GM21447 (cell line): ENCODE data around the gene AOX1.
A peak's percentile ranks its signal among the peaks of the same experiment; 100 is the strongest.
"Not testable (repeated sequence)": the region's sequence is repeated elsewhere in the genome, so short reads cannot be mapped to it uniquely, and the experiment has no call there.

ENCODE experiments used
- ATAC-seq: cut with Tn5 transposase; IDR thresholded peaks from one replicate; pipeline ENCODE4 v1.9.1; 2021; ENCODE audit not compliant: unreplicated experiment

Gene AOX1

GRCh38 chr2:200585730-200586643, at the start of gene AOX1:
Gene AOX1 (plus strand): TSS chr2:200586014. CDS start chr2:200586109, 95 bp downstream.
- ATAC-seq, result peak; percentile 42

GRCh38 chr2:200538139-200538538, 47.7 kb upstream of the AOX1 start:
- ATAC-seq, result no peak

GRCh38 chr2:200540793-200541192, 45.0 kb upstream of the AOX1 start:
- ATAC-seq, result no peak

GRCh38 chr2:200566596-200566995, 19.2 kb upstream of the AOX1 start:
- not testable (repeated sequence) for ATAC-seq

- ATAC-seq, result no peak
Observed at GRCh38 chr2:200567932-200568331, 17.9 kb upstream of the AOX1 start.

- ATAC-seq, result no peak
Observed at GRCh38 chr2:200575957-200576356, 9.9 kb upstream of the AOX1 start.

- no peak for ATAC-seq
Observed at GRCh38 chr2:200577027-200577426, 8.8 kb upstream of the AOX1 start.

GRCh38 chr2:200578778-200579177, 7.0 kb upstream of the AOX1 start:
- ATAC-seq, result no peak

GRCh38 chr2:200584639-200585038, 1.2 kb upstream of the AOX1 start:
- ATAC-seq, result no peak

- no peak for ATAC-seq
Observed at GRCh38 chr2:200585340-200585729, 479 bp upstream of the AOX1 start.

- ATAC-seq, result no peak
Observed at GRCh38 chr2:200586644-200586975, 796 bp downstream of the AOX1 start.

- ATAC-seq, result no peak
Observed at GRCh38 chr2:200587007-200587616, 1.3 kb downstream of the AOX1 start.

- ATAC-seq, result no peak
Observed at GRCh38 chr2:200588076-200588678, 2.4 kb downstream of the AOX1 start.

GRCh38 chr2:200590090-200590489, 4.3 kb downstream of the AOX1 start:
- no peak for ATAC-seq

- ATAC-seq, result no peak
Observed at GRCh38 chr2:200591308-200591707, 5.5 kb downstream of the AOX1 start.

- ATAC-seq, result no peak
Observed at GRCh38 chr2:200592406-200593075, 6.7 kb downstream of the AOX1 start.

- no peak for ATAC-seq
Observed at GRCh38 chr2:200593905-200594304, 8.1 kb downstream of the AOX1 start.

- no peak for ATAC-seq
Observed at GRCh38 chr2:200595913-200596312, 10.1 kb downstream of the AOX1 start.

- no peak for ATAC-seq
Observed at GRCh38 chr2:200596774-200597570, 11.2 kb downstream of the AOX1 start.

- no peak for ATAC-seq
Observed at GRCh38 chr2:200599206-200599605, 13.4 kb downstream of the AOX1 start.
